Measurements from ENCODE around the gene NELFE.
"Not testable (repeated sequence)": the region's sequence is repeated elsewhere in the genome, so short reads cannot be mapped to it uniquely, and the experiment has no call there.

NELFE gene

GRCh38 chr6:31949926-31950548 lies 8.7 kb downstream of the NELFE start:
- DNase-seq (ENCODE audit: low read depth in 2 of 2), result no peak

GRCh38 chr6:31948753-31949413 lies 9.9 kb downstream of the NELFE start:
- DNase-seq (ENCODE audit: low read depth in 2 of 2), result no peak

DNA sequence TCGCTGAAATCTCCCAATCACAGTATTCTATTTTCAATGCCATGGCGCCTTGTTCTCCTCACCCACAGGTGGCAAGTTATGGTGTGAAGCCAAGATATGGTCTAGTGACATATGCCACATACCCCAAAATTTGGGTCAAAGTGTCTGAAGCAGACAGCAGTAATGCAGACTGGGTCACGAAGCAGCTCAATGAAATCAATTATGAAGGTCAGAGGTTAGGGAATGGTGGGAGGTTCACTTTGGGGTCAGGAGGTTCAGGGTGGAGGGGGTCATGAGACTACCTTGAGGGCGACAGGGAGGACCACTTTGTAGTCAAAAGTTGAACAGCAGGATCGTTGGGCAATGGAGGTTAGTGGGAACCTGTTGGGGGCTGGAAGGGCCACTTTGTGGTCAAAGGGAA lies 10.5 kb downstream of the NELFE start:
- no peak for DNase-seq (ENCODE audit: low read depth in 2 of 2)

GRCh38 chr6:31947864-31948263 lies 10.9 kb downstream of the NELFE start:
- no peak for DNase-seq (ENCODE audit: low read depth in 2 of 2)

DNA sequence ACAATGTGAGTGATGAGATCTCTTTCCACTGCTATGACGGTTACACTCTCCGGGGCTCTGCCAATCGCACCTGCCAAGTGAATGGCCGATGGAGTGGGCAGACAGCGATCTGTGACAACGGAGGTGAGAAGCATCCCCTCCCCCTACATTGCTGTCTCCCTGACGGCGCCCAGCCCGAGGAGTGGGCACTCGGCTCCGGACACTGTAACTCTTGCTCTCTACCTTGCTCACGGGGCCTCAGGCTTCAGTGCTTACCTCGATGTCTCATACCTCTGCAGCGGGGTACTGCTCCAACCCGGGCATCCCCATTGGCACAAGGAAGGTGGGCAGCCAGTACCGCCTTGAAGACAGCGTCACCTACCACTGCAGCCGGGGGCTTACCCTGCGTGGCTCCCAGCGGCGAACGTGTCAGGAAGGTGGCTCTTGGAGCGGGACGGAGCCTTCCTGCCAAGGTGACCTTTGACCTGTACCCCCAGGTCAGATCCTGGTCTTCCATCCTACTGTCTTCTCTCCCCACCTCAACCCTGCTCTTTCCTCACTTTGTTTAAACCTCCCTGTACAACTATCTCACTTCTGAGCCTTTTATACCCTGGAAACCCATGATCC lies 11.6 kb downstream of the NELFE start:
- no peak for DNase-seq (ENCODE audit: low read depth in 2 of 2)

- DNase-seq (ENCODE audit: low read depth in 2 of 2), result no peak
Measured at GRCh38 chr6:31946370-31946885, 12.3 kb downstream of the NELFE start.

- no peak for DNase-seq (ENCODE audit: low read depth in 2 of 2)
Measured at GRCh38 chr6:31945507-31946369, 13.0 kb downstream of the NELFE start, which contains the start of gene CFB. CFB (plus strand) TSS chr6:31946095; CDS start chr6:31946222, 127 bp downstream.

DNA sequence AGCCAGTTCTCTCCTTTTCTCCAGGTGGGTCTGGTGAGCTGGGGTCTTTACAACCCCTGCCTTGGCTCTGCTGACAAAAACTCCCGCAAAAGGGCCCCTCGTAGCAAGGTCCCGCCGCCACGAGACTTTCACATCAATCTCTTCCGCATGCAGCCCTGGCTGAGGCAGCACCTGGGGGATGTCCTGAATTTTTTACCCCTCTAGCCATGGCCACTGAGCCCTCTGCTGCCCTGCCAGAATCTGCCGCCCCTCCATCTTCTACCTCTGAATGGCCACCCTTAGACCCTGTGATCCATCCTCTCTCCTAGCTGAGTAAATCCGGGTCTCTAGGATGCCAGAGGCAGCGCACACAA lies 13.6 kb downstream of the NELFE start:
- DNase-seq (ENCODE audit: low read depth in 2 of 2), result no peak

DNA sequence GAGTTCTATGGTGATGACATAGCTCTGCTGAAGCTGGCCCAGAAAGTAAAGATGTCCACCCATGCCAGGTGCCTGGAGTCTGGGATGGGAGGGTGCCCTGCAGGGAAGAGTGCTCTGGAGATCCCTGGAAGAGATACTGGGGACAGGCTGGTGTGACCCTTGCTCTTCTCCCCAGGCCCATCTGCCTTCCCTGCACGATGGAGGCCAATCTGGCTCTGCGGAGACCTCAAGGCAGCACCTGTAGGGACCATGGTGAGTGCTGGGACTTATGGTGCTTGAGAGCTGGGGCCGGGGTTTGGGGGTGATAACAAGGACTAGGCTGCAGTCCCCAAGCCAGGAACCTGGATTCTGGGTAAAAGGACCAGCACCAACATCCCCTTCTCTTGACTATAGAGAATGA lies 15.0 kb downstream of the NELFE start:
- DNase-seq (ENCODE audit: low read depth in 2 of 2), result no peak

- no peak for DNase-seq (ENCODE audit: low read depth in 2 of 2)
Measured at GRCh38 chr6:31940256-31940664, 18.5 kb downstream of the NELFE start.

GRCh38 chr6:31935823-31936222 lies 22.9 kb downstream of the NELFE start:
- no peak for DNase-seq (ENCODE audit: low read depth in 2 of 2)

DNA sequence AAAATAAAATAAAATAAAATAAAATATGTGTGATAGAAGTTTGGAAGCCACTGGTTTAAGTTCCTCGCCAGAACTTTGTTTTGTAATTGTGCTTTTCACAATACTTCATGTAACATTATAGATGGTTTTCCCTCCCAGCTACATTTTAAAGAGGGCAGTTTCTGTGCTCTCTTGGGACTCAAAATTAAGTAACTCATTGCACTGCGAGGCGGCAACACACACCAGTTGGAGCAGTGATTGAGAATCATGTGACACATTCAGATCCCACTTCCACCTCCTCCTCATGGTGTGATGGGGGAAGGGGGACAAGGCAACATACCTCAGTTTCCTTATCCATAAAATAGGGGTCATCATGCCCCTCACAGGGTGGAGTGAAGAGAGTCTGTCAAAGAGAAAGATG lies 23.8 kb downstream of the NELFE start:
- DNase-seq (ENCODE audit: low read depth in 2 of 2), result no peak

DNA sequence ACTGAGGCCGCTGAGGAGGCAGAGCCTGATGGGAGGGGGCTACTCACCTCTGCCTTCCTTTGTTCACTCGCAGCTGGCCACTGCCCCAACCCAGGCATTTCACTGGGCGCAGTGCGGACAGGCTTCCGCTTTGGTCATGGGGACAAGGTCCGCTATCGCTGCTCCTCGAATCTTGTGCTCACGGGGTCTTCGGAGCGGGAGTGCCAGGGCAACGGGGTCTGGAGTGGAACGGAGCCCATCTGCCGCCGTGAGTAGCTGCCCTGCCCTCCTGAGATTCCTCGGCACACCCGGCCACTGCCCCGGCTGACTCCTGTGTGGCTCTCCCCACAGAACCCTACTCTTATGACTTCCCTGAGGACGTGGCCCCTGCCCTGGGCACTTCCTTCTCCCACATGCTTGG lies 25.2 kb downstream of the NELFE start:
- DNase-seq (ENCODE audit: low read depth in 2 of 2), result no peak

GRCh38 chr6:31932137-31932536 lies 26.6 kb downstream of the NELFE start:
- DNase-seq (ENCODE audit: low read depth in 2 of 2), result not testable (repeated sequence)

DNA sequence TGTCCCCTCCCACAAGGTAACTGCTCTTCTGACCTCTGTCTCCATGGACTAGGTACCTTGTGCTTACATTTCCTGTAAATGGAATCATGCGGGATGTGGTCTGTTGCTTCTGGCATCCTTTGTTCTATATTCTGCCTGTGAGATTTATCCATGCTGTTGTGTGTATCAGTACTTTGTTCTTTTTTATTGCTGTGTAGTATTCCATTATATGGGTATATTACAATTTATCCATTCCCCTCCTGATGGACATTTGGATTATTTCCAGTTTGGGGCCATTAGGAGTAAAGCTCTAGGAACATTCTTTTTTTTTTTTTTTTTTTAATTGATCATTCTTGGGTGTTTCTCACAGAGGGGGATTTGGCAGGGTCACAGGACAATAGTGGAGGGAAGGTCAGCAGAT lies 27.8 kb downstream of the NELFE start:
- no peak for DNase-seq (ENCODE audit: low read depth in 2 of 2)

GRCh38 chr6:31928672-31928939 lies 30.2 kb downstream of the NELFE start:
- no peak for DNase-seq (ENCODE audit: low read depth in 2 of 2)

DNA sequence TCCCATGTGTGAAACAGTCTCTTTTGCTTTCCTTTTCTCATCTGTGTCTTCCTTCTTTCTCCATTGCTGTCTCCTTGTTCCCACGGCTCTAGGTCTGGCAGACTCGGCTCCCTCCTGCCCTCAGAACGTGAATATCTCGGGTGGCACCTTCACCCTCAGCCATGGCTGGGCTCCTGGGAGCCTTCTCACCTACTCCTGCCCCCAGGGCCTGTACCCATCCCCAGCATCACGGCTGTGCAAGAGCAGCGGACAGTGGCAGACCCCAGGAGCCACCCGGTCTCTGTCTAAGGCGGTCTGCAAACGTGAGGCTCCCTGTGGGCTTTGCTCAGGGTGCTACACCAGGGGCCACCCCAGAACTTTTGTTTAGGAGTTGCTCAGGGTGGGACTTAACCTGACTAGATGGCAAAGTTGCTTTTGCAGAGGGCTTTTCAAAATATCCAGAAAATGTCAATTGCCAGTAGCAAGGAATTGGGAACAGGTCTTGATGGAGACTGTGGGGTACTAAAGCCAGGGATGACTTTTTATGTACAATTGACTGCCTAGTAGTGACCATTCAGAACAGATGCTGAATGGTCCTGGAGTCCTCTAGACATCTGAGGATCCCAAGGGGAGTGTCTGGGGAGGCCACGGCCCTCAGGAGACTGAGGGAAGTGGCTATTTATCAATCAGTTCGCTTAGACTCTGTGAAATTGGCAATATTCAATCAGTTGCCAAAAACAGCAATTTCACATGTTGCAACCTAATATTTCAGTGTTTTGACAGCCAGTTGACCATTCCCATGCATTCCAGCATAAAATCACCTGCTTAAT lies 30.7 kb downstream of the NELFE start:
- no peak for DNase-seq (ENCODE audit: low read depth in 2 of 2)

- DNase-seq (ENCODE audit: low read depth in 2 of 2), result no peak
Measured at GRCh38 chr6:31927242-31927862, 31.4 kb downstream of the NELFE start, which contains the start of gene C2. C2 (plus strand) TSS chr6:31927717; CDS start chr6:31927753, 36 bp downstream.

- no peak for DNase-seq (ENCODE audit: low read depth in 2 of 2)
Measured at GRCh38 chr6:31922942-31923341, 35.8 kb downstream of the NELFE start.

- DNase-seq (ENCODE audit: low read depth in 2 of 2), result no peak
Measured at GRCh38 chr6:31920811-31921210, 38.0 kb downstream of the NELFE start.

Data from stimulated activated CD8-positive, alpha-beta memory T cell treated with anti-CD3 and anti-CD28 coated beads, Interleukin-15, amount 100 ng/mL, for 48 hours (primary cell).